Measurements from ENCODE around the gene GMCL2. TPM values are rescaled to one million over a fixed set of nuclear protein-coding genes. Genes with fewer than 3 reads are reported as not detected.

Gene GMCL2
- total and polyA plus RNA-seq, 5 donors from 2014 or later = 0.11 TPM; not detected in 4

DNA sequence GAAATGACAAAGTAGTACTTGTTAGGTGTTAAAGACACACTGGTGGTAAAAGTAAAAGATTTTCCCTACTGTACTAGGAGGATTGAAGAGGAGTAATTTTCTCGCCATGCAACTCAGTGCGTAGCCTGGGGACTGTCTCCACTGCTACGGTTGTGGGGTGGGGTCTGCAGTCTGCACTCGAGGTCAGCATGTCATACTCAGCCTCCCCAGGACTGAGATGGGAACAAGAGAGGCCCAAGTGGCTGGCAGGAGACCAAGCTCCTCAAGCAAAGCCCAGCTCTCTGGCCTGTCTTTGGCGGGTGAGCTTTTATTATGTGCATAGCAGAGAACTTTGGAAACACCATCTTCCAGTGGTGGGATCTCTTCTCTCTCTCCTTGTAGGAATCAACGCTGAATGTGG is 43.9 kb downstream of the GMCL2 start:
- H3K27ac Mint-ChIP-seq = no peak overlapping the region
- H3K9me3 Mint-ChIP-seq = no peaks in the 10 kb centered on the region
- no peaks in the 10 kb centered on the region for H3K27me3 Mint-ChIP-seq
- H3K36me3 Mint-ChIP-seq = peaks cover 38% of the 10 kb centered on the region
- peaks cover 0 to 6% (median 3%) of the 10 kb centered on the region in 4 donors for H3K4me1 Mint-ChIP-seq
- DNase-seq = no peak
- H3K4me3 Mint-ChIP-seq = no peak overlapping the region
- no peak for ATAC-seq (ENCODE audit: low read depth in 2 of 2)
- Histone ChIP-seq H3K36me3 (ENCODE audit: control insufficient read depth, insufficient read depth, low read length) (peaks cover 58% of the 10 kb centered on the region), H3K4me1 (ENCODE audit: control insufficient read depth, insufficient read depth, low read length, poor library complexity, severe bottlenecking) (no peaks in the 10 kb centered on the region), H3K4me3 (ENCODE audit: low read depth, low read length) (no peak overlapping the region), H3K27me3 (ENCODE audit: control insufficient read depth, insufficient read depth, low read length) (no peaks in the 10 kb centered on the region), H3K9me3 (ENCODE audit: control insufficient read depth in 2 of 2, low read length in 2 of 2) (no peaks in the 10 kb centered on the region), H3K27ac (ENCODE audit: insufficient read depth, low read length, poor library complexity, severe bottlenecking) (no peak overlapping the region)

DNA sequence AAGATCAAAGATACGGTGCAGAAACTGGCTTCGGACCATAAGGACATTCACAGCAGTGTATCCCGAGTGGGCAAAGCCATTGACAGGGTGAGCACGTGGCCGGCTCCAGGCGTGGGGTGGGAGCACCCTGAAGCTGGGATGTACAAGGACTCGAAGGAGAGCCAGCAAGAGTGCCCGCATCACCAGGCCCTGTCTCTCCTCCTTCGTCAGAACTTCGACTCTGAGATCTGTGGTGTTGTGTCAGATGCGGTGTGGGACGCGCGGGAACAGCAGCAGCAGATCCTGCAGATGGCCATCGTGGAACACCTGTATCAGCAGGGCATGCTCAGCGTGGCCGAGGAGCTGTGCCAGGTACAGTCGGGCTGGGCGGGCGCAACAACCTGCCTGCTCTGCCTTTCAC is 44.5 kb downstream of the GMCL2 start:
- no peak for ATAC-seq (ENCODE audit: low read depth in 2 of 2)
- H3K4me3 ChIP-seq (ENCODE audit: low read depth, low read length) = no peak overlapping the region
- H3K27ac ChIP-seq (ENCODE audit: insufficient read depth, low read length, poor library complexity, severe bottlenecking) = no peak overlapping the region
- H3K4me1 ChIP-seq (ENCODE audit: control insufficient read depth, insufficient read depth, low read length, poor library complexity, severe bottlenecking) = no peaks in the 10 kb centered on the region
- Mint-ChIP-seq H3K4me3 (no peak overlapping the region), H3K9me3 (no peaks in the 10 kb centered on the region), H3K4me1 (peaks cover 0 to 6% (median 4%) of the 10 kb centered on the region in 4 donors), H3K27me3 (no peaks in the 10 kb centered on the region), H3K27ac (no peak overlapping the region), H3K36me3 (peaks cover 40% of the 10 kb centered on the region)
- no peaks in the 10 kb centered on the region for H3K9me3 ChIP-seq (ENCODE audit: control insufficient read depth in 2 of 2, low read length in 2 of 2)
- no peaks in the 10 kb centered on the region for H3K27me3 ChIP-seq (ENCODE audit: control insufficient read depth, insufficient read depth, low read length)
- no peak for DNase-seq
- H3K36me3 ChIP-seq (ENCODE audit: control insufficient read depth, insufficient read depth, low read length) = peaks cover 54% of the 10 kb centered on the region

DNA sequence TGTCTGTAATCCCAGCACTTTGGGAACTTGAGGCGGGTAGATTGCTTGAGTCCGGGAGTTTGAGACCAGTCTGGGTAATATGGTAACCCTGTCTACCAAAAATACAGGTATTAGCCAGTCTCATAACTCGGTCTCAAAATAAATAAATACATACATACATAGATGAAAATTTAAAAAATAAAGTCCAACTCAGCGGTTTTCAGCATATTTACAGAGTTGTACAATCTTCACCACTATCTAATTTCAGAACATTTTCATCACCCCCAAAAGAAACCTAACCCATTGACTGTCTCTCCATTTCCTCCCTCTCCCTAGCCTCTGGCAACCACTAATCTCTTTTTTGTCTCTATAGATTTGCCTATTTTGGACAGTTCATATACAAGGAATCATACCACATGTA is 45.6 kb downstream of the GMCL2 start:
- H3K36me3 Mint-ChIP-seq = peaks cover 30% of the 10 kb centered on the region
- H3K4me1 Mint-ChIP-seq = peaks cover 3 to 12% (median 7%) of the 10 kb centered on the region in 4 donors
- H3K36me3 ChIP-seq (ENCODE audit: control insufficient read depth, insufficient read depth, low read length) = peaks cover 44% of the 10 kb centered on the region
- H3K27me3 Mint-ChIP-seq = no peaks in the 10 kb centered on the region
- H3K4me3 ChIP-seq (ENCODE audit: low read depth, low read length) = no peak overlapping the region
- H3K9me3 ChIP-seq (ENCODE audit: control insufficient read depth in 2 of 2, low read length in 2 of 2) = no peaks in the 10 kb centered on the region
- ATAC-seq (ENCODE audit: low read depth in 2 of 2) (no peak), DNase-seq (no peak)
- H3K27me3 ChIP-seq (ENCODE audit: control insufficient read depth, insufficient read depth, low read length) = no peaks in the 10 kb centered on the region
- H3K9me3 Mint-ChIP-seq = no peaks in the 10 kb centered on the region
- H3K4me1 ChIP-seq (ENCODE audit: control insufficient read depth, insufficient read depth, low read length, poor library complexity, severe bottlenecking) = no peaks in the 10 kb centered on the region
- H3K4me3 Mint-ChIP-seq = no peak overlapping the region
- no peak overlapping the region for H3K27ac Mint-ChIP-seq
- H3K27ac ChIP-seq (ENCODE audit: insufficient read depth, low read length, poor library complexity, severe bottlenecking) = no peak overlapping the region

DNA sequence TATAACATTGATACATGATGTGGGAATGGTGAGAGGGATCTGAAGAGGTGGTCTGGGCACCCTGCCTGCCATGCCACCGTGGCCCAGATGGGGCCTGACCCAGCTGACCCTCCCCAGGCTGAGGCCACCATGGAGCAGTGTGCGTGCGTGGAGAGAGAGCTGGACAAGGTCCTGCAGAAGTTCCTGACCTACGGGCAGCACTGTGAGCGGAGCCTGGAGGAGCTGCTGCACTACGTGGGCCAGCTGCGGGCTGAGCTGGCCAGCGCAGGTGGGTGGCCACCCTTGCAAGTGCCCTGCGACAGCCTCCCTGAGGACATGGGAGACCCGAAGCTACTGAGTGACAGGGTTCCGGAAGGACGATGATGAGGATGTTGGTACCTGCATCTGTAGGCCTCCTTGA is 49.2 kb downstream of the GMCL2 start:
- peak overlapping the region in 1 of 4 donors; percentile 59 for H3K4me3 Mint-ChIP-seq
- H3K27ac ChIP-seq (ENCODE audit: insufficient read depth, low read length, poor library complexity, severe bottlenecking) = no peak overlapping the region
- H3K9me3 ChIP-seq (ENCODE audit: control insufficient read depth in 2 of 2, low read length in 2 of 2) = no peaks in the 10 kb centered on the region
- peaks cover 14 to 32% (median 25%) of the 10 kb centered on the region in 4 donors for H3K4me1 Mint-ChIP-seq
- H3K4me1 ChIP-seq (ENCODE audit: control insufficient read depth, insufficient read depth, low read length, poor library complexity, severe bottlenecking) = peaks cover 3% of the 10 kb centered on the region
- ATAC-seq (ENCODE audit: low read depth in 2 of 2) (no peak), DNase-seq (no peak)
- peaks cover 39% of the 10 kb centered on the region for H3K36me3 Mint-ChIP-seq
- H3K9me3 Mint-ChIP-seq = peaks cover 0 to 3% (median 0%) of the 10 kb centered on the region in 7 donors
- H3K27me3 Mint-ChIP-seq = no peaks in the 10 kb centered on the region
- H3K27me3 ChIP-seq (ENCODE audit: control insufficient read depth, insufficient read depth, low read length) = no peaks in the 10 kb centered on the region
- H3K27ac Mint-ChIP-seq = no peak overlapping the region
- no peak overlapping the region for H3K4me3 ChIP-seq (ENCODE audit: low read depth, low read length)
- H3K36me3 ChIP-seq (ENCODE audit: control insufficient read depth, insufficient read depth, low read length) = peaks cover 35% of the 10 kb centered on the region

DNA sequence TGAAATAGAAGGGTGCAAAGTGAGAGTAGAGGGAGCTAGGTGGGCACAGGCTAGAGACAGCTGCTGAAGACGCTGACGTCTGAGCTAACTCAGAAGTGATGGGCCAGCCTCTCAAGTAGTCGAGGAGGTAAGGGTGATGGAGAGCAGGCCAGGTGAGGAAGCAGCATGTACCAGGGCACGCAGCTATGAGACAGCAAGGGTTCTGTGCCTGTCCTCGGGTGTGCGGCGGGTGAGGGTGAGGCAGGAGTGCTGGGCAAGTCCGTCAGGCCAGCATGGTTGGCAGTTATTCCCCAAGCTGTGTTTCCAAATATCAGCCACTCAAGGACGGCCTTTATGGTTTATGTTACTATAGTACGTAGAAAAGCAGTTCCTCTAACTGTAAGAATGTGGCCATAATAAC is 50.2 kb downstream of the GMCL2 start:
- peaks cover 26% of the 10 kb centered on the region for H3K36me3 ChIP-seq (ENCODE audit: control insufficient read depth, insufficient read depth, low read length)
- H3K36me3 Mint-ChIP-seq = peaks cover 37% of the 10 kb centered on the region

More for the DNA sequence above, 50.2 kb downstream of the GMCL2 start:
- Histone ChIP-seq H3K4me3 (ENCODE audit: low read depth, low read length) (no peak overlapping the region), H3K27me3 (ENCODE audit: control insufficient read depth, insufficient read depth, low read length) (no peaks in the 10 kb centered on the region), H3K9me3 (ENCODE audit: control insufficient read depth in 2 of 2, low read length in 2 of 2) (no peaks in the 10 kb centered on the region), H3K4me1 (ENCODE audit: control insufficient read depth, insufficient read depth, low read length, poor library complexity, severe bottlenecking) (peaks cover 3% of the 10 kb centered on the region), H3K27ac (ENCODE audit: insufficient read depth, low read length, poor library complexity, severe bottlenecking) (no peak overlapping the region)
- DNase-seq = no peak
- ATAC-seq (ENCODE audit: low read depth in 2 of 2) = no peak
- no peak overlapping the region for H3K4me3 Mint-ChIP-seq
- H3K27ac Mint-ChIP-seq = peak overlapping the region in 1 of 3 donors; percentile 59
- H3K9me3 Mint-ChIP-seq = peaks cover 0 to 3% (median 0%) of the 10 kb centered on the region in 7 donors
- H3K4me1 Mint-ChIP-seq = peaks cover 14 to 36% (median 24%) of the 10 kb centered on the region in 4 donors
- H3K27me3 Mint-ChIP-seq = no peaks in the 10 kb centered on the region

Other genes starting within 250 kb of the GMCL2 start
- gene PROP1, start 191.1 kb downstream of the GMCL2 start, total RNA-seq = not detected
- gene PROP1, start 191.1 kb downstream of the GMCL2 start, polyA plus RNA-seq = not detected
- gene N4BP3, start 73.8 kb downstream of the GMCL2 start, total RNA-seq = 2.5 TPM
- under 1 TPM; 0.07 to 0.41 (median 0.34) TPM for gene N4BP3, start 73.8 kb downstream of the GMCL2 start, polyA plus RNA-seq
- 22.0 TPM for gene RMND5B, start 56.4 kb downstream of the GMCL2 start, total RNA-seq
- gene RMND5B, start 56.4 kb downstream of the GMCL2 start, polyA plus RNA-seq = 10 to 100 TPM; 32.8 to 39.9 (median 35.7) TPM
- 43.7 TPM for gene NHP2, start 33.5 kb downstream of the GMCL2 start, total RNA-seq
- 100 to 1,000 TPM; 166 to 198 (median 170) TPM for gene NHP2, start 33.5 kb downstream of the GMCL2 start, polyA plus RNA-seq
- gene HNRNPAB, start 17.2 kb upstream of the GMCL2 start, total RNA-seq = 79.5 TPM
- 10 to 100 TPM; 63.1 to 77.1 (median 64.5) TPM for gene HNRNPAB, start 17.2 kb upstream of the GMCL2 start, polyA plus RNA-seq
- 165 TPM for gene PHYKPL, start 45.4 kb upstream of the GMCL2 start, total RNA-seq
- gene PHYKPL, start 45.4 kb upstream of the GMCL2 start, polyA plus RNA-seq = 10 to 100 TPM; 41.5 to 45.5 (median 42.5) TPM